Mucosa of descending colon (tissue), 3 donors: ENCODE data around the gene SEC14L1. TPM values are rescaled to one million over a fixed set of nuclear protein-coding genes. Genes with fewer than 3 reads are reported as not detected.
"Not testable (repeated sequence)": the region's sequence is repeated elsewhere in the genome, so short reads cannot be mapped to it uniquely, and the experiment has no call there.

Experiments used
- ATAC-seq: fragments of 200-7000 bp; cut with Tn5 transposase; one replicate; pipeline ENCODE4 v1.9.1; 2020; ENCODE audit warnings: mild to moderate bottlenecking, moderate library complexity
- DNase-seq, 3 donors: peaks; one replicate each; pipeline ENCODE4 v3.0.0-alpha.2; 2020
- H3K36me3 ChIP-seq: fragments of 200-600 bp; one replicate; pipeline ENCODE4 v1.8.0; 2021; ENCODE audit warnings: low read depth, mild to moderate bottlenecking
- H3K4me1 ChIP-seq: fragments of 200-600 bp; one replicate; pipeline ENCODE4 v1.8.0; 2021; ENCODE audit warnings: low read depth, mild to moderate bottlenecking
- H3K4me3 ChIP-seq: fragments of 200-600 bp; one replicate; pipeline ENCODE4 v1.8.0; 2021; ENCODE audit warnings: mild to moderate bottlenecking
- H3K9me3 ChIP-seq: fragments of 200-600 bp; one replicate; pipeline ENCODE4 v1.8.0; 2021; ENCODE audit warnings: mild to moderate bottlenecking
- CTCF ChIP-seq: fragments of 200-600 bp; IDR thresholded peaks from one replicate; pipeline ENCODE4 v1.8.0; 2022; ENCODE audit warnings: antibody characterized with exemption, mild to moderate bottlenecking
- intact Hi-C, 2 donors: fragments of 100-400 bp; cut with DNase I in 1 of 2; cut with micrococcal nuclease in 1 of 2; formaldehyde crosslinking; loops; one replicate each; pipeline versions ENCODE4 v1.11.0 to v1.11.1; 2022; cut with DNase I, micrococcal nuclease
- total RNA-seq, 3 donors: library from RNA; stranded (reverse); fragmentation: NEBNext Ultra II Directional in 2 of 3; extraction: Animal tissue kit (Norgen Biotek cat#: 25700) in 2 of 3; gene quantifications; one replicate each; pipeline versions ENCODE4 v1.2.1 to v1.2.4, GENCODE V29; 2021 to 2023
- donor health status: DM: no; HTN: no; CAD: no; lungs with moderate emphysema.
- donor health status: DM: no; HTN: no; CAD: no.
- donor health status: DM: no; HTN: yes; CAD: no.

SEC14L1 gene
- total RNA-seq, 3 donors from 2014 or later, result 24.5 to 44.6 (median 44.0) TPM

- no peak for TF ChIP-seq CTCF
- Histone ChIP-seq H3K36me3 (no peaks in the 10 kb centered on the region), H3K4me1 (peaks cover 2% of the 10 kb centered on the region), H3K4me3 (no peak overlapping the region), H3K9me3 (no peaks in the 10 kb centered on the region)
- ATAC-seq (no peak), DNase-seq (no peak)
- intact Hi-C loops, result no loop called here
Observed at GRCh38 chr17:77131904-77132303, 8.9 kb upstream of the SEC14L1 start.

GRCh38 chr17:77132411-77133086 lies 8.2 kb upstream of the SEC14L1 start:
- peaks cover 2% of the 10 kb centered on the region for H3K4me1 ChIP-seq
- no peak overlapping the region for H3K4me3 ChIP-seq
- H3K36me3 ChIP-seq, result no peaks in the 10 kb centered on the region
- DNase-seq (no peak), ATAC-seq (no peak)
- intact Hi-C loops, result no loop called here
- no peak for TF ChIP-seq CTCF
- no peaks in the 10 kb centered on the region for H3K9me3 ChIP-seq

- ATAC-seq, result no peak
- intact Hi-C loops, result no loop called here
- peaks cover 4% of the 10 kb centered on the region for H3K4me1 ChIP-seq
- no peaks in the 10 kb centered on the region for H3K36me3 ChIP-seq
- DNase-seq, result no peak
- TF ChIP-seq CTCF, result no peak
- H3K4me3 ChIP-seq, result no peak overlapping the region
- H3K9me3 ChIP-seq, result no peaks in the 10 kb centered on the region
Observed at GRCh38 chr17:77133087-77133638, 7.6 kb upstream of the SEC14L1 start.

GRCh38 chr17:77136420-77136767 lies 4.4 kb upstream of the SEC14L1 start:
- ATAC-seq (no peak), DNase-seq (no peak)
- Histone ChIP-seq H3K4me1 (peaks cover 5% of the 10 kb centered on the region), H3K9me3 (no peaks in the 10 kb centered on the region), H3K4me3 (no peak overlapping the region), H3K36me3 (no peaks in the 10 kb centered on the region)
- intact Hi-C loops, result no loop called here
- TF ChIP-seq CTCF, result no peak

GRCh38 chr17:77137111-77137510 lies 3.7 kb upstream of the SEC14L1 start:
- ATAC-seq, result no peak
- Histone ChIP-seq H3K4me1 (peaks cover 5% of the 10 kb centered on the region), H3K4me3 (no peak overlapping the region), H3K9me3 (no peaks in the 10 kb centered on the region), H3K36me3 (no peaks in the 10 kb centered on the region)
- no peak for TF ChIP-seq CTCF
- intact Hi-C loops, result no loop called here
- DNase-seq, result no peak

GRCh38 chr17:77137886-77138285 lies 2.9 kb upstream of the SEC14L1 start:
- H3K4me1 ChIP-seq, H3K36me3 ChIP-seq, H3K9me3 ChIP-seq, intact Hi-C loops, H3K4me3 ChIP-seq, ATAC-seq: not testable (repeated sequence)
- peak; percentile 51 to 69 (median 53) for DNase-seq
